D341Med (cell line): ENCODE measurements around the gene STK32C.

Experiments used
- DNase-seq: peaks from one replicate; pipeline ENCODE4 v3.0.0; 2012; ENCODE audit warnings: low spot score

The STK32C gene

DNA sequence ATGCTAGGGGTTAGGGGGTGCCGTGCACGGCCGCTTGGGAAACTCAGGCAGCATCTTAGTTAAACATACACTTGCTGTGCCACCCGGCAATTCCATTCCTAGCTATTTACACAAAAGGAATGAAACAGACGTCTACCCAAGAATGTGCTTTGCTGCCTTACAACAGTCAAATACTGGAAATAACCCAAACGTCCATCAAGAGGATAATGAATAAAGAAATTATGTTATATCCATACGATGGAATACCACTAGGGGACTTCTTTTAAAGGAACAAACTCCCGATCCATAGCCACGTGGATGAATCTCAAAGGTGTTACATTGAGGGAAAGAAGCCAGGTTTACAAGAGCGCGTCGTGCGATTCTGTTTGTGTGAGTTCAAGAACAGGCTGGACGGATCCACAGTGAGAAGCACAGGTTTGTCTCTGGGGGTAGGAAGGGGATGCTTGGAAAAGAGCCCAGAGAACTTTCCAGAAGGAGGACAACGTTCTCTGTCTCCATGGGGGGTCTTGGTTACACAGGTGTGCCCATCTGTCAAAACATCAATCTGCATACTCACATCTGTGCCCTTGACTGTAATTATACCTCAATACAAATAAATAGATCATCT lies 41.8 kb downstream of the STK32C start:
- no peak for DNase-seq

DNA sequence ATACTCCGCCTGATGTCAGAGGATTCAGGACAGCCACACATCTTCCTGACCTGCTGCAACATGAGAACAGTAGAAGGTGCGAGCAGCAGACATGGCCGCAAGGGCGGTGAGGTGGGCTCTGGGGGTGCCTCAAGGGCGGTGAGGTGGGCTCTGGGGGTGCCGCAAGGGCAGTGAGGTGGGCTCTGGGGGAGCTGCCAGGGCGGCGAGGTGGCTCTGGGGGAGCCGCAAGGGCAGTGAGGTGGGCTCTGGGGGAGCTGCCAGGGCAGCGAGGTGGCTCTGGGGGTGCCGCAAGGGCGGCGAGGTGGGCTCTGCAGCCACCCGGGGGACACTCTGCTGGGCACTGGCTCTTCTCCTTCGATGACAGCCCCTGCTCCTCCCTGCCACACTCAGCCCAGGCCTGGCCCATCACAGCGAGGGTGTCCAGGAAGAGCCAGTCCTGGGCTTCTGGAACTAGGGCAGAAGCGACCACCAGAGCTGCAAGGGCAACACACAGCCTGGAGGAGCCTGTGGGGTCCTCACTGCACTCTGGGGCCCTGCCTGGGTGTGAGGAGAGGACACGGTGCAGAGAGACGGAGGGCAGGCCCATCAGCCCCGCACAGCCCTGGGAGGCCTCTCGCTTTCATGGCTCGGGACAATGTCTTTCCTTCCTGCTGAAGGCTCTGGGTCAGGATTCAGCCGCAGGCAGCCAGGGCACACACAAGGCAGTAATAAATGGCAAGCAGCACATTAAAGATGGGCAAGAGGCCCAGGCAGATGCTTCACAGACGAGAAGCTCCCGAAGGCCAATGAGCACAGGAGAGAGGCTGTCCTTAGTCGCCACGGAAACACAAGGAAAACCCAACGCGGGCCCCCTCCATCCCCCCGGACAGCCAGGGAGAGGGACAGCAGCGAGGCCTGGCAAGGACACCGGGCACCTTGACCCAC lies 42.5 kb downstream of the STK32C start:
- no peak for DNase-seq

DNA sequence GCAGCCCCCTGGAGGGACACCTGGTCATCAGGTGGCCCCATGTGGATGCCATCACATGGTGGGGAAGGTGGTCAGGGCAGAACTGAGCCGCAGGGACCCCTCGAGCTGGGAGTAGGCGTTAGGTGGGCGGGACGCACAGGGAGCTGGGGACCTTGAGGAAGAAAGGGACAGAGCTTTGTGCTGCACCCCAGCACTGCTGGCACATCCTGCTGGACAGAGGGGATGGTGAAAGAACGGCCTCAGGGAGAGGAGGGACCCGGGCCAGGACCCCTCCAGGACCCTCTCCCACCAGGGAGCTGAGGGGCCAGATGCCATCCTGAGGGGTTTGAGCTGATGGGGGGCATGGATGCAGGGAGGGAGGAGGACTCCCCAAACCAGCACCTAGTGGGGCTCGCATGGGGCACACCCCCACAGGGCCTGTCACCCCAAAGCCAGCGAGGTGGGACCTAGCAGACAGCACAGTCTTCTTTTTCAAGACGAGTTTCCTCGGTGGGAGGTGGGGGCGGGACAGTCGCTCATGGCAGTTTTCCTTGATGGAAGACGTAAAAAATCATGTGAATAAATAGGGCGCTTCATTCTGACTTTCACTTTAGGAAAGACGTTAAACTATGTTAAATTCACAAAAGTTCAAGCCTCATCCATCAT lies 43.3 kb downstream of the STK32C start:
- no peak for DNase-seq

DNA sequence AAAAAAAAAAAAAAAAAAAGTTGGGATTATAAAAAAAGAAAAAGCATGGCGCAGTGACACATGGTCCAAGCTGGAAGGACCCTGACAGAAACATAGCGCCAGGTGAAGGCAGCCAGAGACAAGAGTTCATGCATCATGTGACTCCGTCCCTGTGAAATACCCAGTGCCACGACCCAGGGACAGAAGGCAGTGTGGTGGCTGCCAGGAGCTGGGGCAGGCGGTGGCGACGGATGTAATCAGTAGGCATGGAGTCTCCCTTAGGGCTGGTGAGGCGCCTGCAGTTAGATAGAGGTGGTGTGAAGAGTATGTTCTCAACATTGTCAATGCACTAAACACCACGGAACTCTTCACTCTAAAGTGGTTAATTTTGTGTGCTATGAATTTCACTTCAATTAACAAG lies 43.9 kb downstream of the STK32C start:
- no peak for DNase-seq

DNA sequence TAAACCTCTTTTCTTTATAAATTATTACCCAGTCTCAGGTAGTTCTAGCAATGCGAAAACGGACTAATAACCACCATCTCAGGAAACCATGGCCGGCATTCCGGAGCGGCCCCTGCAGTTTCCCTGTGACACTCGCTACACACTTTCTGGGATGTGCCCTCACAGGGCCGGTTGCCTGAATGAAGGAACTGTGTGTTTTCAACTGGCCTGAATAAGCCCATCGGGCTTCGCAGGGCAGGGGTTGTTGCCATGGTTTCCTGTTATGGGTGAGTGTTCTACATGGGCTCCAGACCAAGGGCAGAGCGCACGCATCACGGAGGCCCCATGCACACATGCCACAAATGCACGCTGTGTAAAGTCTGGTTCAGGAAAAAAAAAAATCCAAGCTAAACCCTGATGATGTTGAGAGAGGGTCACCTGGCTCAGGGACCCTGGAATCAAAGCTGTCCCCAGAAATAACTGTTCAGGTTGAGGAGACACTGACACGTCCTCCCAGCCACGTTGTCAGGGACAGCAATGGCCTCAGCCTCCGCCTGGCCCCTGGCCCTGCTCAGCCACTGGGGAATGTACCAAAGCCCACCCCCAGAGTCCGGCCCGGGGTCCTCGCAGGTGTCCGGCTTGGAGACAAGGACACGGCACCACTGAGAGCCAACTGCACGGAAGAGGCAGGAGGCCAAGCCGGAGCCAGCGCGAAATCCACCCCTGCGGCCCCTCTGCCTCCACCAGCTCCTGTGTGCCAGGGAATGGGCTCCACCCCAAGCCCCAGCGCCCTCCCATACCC lies 47.9 kb downstream of the STK32C start:
- no peak for DNase-seq

DNA sequence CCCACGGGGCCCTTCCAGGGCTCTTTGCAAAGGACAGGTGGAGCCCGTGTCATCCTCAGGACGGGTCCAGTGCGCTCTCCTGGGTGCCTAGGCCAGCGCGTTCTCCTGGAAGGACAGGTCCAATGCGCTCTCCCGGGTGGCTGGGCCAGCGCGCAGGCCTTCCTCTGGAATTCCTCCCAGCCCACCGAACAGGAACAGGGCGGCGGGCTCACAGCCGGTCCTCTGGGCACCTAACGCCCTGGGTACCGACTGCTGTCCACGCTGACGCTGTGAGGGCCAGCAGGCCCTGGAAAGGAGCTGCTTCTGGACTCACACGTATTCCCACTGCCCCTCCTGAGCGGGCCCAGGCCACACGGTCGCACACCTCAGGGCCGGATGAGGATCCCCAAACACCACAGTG lies 49.3 kb downstream of the STK32C start:
- DNase-seq, result no peak

DNA sequence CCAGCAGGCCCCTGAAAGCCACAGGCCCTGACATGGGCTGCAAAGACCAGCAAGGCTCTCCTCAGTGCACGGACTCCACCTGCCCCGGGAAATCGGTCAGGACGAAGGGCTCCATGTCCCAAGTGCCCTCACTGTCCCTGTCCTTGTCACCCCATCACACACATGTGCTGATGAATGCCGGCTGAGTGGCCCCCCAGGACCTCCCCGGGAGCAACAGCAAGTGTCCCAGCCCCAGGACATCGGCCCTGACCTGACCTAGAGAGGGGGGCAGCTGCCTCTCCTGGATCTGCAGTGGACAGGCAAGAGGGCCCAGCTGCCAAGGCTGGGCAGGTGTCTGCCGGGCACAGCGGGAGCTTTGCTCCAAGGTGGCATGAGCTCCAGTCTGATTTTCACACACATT lies 49.8 kb downstream of the STK32C start:
- no peak for DNase-seq

DNA sequence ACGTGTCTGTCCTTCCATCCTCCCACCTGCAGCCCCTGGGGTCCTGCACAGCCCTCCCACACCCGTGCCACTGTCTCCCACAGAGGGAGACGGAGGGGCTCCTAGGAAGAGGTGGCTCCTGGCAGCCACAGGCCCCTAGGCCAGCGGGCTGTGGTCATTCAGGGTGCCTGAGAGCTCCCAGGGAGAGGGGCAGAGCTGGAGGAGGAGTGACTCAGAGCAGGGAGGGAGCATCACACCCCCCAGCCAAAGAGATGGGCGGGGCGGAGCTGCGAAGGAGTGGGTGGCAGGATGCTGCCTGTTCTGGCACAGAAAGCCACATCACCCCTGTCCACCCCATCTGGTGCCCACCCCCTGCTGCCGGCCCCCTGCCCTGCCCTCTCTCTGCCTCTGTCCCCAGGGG lies 50.5 kb downstream of the STK32C start:
- DNase-seq, result no peak

DNA sequence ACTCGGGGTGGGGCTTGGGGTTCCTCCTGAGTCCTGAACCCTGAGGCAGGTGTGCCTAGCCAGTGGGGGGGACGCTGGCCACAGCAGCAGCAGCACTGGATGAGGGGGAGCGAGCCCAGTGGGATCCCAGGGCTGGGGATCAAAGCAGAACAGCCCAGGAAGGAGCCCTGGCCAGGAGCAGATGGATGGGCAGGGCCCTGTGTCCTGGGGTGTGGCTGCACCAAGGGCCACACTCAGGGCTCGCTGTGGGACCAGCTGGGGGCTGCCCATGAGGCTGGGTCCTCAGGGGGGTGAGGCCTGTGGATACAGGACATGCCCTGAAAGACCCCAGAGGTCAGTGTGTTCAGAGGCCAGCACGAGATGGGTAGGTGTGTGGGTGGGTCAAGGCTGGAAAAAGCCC lies 50.9 kb downstream of the STK32C start:
- no peak for DNase-seq

DNA sequence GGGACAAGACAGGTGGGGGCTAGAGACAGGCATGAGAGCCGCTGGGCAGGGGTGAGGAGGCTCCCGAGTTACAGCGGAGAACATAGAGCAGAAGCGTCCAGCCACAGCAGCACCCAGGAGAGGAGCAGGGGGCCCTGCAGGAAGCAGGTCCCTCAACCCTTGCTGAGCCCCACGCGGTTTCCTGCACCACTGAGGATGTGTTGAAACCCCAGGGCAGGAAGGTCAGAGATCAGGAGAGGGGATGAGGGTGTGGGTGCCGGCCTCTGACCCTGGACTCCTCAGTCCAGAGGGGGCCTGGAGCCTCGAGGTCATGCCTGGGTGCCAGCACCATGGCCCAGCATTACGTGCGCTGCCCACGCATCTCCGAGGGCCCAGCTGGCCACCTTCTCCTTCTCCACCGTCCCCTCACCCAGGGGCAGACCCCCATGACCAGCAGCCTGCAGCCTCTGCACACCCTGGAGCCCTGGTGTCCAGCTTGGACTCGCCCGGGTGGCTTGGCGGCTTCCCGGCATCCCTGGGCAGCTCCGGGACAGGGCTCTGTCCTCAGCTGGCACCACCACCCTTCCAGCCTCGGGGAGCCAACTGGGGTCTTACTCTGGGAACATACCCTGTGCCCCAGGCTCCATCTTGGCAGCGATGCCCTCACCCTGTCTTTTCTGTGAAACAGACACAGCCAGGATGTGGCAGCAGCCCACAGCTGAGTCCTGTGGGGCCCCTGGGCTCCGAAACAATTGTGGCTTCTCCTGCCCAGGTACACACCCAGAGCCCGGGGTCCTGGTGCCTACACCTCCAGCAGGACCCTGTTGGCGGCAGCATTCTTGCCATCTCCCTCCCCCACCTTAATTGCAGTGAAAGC lies 52.0 kb downstream of the STK32C start:
- no peak for DNase-seq

DNA sequence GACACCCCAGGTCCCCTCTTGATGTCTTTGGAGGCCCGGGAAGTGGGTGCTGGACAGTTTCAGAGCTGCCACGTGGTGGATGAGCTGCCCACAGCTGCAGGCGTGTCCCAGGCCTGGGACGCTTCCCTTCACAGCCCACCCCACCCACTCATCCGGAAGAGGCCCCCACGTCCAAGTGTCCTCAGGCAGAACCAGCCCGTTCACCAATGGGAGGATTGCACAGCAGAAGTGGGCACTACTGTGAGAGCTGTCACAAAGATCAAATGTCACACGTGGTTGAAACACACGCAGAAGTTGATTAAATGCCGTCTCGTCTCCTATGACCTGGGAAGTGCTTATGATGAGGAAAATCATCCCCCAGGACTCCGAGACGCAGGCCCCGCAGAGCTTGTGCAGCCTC lies 52.9 kb downstream of the STK32C start:
- no peak for DNase-seq

DNA sequence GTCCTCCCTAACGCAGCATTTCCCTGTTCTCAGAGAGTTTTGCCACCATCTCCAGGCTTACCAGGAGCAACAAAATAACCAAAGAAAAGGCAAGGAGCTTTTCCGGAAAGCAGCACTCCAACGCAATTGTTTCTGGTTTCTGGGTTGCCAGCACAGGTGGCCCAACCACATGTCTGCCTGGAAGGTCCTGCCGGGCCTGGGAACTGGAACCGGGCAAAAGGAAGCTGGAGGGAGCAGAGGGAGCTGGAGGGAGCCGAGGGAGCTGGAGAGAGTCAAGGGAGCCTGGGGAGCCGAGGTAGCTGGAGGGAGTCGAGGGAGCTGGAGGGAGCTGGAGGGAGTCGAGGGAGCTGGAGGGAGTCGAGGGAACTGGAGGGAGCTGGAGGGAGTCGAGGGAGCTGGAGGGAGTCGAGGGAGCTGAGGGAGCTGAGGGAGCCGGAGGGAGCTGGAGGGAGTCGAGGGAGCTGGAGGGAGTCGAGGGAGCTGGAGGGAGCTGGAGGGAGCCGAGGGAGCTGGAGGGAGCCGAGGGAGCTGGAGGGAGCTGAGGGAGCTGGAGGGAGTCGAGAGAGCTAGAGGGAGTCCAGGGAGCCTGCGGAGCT lies 54.6 kb downstream of the STK32C start:
- no peak for DNase-seq

DNA sequence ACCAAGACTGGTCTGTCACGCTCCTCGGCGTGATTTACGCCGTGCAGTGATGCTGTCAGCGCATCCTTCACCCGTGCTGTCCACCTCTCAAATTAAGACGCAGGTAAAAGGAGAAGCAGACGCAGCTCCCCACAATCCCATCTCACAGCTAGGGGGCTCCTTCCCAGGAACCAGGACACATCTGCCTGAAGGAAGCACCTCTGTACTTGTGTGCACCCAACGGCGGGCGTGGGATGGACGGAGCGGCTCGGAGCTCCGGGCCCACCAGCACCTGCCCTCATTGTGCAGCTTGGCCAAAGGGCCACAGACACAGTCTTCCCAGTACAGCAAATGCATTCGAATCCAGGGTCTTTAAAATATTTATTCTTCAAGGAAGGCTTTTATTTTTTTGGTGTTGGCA lies 55.3 kb downstream of the STK32C start:
- no peak for DNase-seq

DNA sequence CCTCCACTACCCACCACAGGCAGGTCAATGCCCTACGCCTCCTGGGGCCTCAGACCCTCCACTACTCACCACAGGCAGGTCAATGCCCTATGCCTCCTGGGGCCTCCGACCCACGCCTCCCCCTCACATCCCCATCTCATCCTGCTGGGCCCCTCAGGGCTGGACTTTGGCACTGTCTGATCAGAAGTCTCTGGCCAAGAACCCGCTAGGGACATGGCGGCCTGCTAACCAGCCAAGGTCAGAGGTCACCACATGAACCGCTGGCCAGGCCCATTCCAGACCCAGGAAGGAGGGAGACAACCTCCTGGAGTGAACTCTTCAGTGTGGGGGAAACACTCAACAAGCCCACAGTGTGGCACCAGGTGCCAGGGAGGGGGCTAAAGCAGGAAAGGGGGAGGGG lies 55.8 kb downstream of the STK32C start:
- DNase-seq, result no peak

DNA sequence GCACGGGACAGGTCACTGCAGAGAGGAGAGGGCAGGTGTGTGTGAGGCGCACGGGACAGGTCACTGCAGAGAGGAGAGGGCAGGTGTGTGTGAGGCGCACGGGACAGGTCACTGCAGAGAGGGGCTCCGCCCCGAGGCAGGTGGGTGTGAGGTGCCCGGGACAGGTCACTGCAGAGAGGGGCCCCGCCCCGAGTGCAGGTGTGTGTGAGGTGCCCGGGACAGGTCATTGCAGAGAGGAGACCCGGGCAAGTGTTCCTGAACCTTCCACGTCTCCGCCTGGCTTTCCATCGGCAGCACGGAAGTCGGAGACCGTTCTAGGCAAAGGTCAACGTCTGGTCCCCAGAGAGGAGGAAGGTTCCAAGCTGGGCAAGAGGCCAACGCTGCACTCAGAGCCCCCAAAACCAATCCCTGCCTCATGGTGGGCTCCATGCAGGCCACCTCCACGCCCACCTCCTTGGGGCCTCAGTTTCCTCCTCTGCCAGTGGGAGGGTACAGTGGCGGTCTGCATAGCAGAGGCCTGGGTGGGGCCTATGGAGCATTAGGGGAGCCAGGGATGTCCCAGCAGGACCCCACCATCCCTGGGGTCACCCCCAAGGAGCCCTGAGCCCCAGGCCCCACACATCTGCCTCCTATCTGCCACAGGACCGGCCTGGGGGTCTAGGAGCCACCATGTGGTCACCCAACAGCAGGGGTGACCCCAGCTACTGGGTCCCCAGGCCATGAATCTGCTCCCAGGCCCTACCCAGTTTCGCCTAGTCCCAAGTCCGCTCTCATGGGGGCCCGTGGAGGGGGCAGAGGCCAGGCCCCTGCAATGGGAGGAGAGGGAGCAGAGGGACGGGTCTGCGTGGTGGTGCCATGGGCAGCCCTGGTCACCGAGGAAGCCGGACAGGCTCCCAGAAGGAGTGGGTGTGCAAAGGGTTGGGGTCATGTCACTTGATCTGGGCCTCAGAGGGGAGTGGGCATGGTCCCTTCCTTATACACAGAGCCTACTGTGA lies 57.0 kb downstream of the STK32C start:
- no peak for DNase-seq

DNA sequence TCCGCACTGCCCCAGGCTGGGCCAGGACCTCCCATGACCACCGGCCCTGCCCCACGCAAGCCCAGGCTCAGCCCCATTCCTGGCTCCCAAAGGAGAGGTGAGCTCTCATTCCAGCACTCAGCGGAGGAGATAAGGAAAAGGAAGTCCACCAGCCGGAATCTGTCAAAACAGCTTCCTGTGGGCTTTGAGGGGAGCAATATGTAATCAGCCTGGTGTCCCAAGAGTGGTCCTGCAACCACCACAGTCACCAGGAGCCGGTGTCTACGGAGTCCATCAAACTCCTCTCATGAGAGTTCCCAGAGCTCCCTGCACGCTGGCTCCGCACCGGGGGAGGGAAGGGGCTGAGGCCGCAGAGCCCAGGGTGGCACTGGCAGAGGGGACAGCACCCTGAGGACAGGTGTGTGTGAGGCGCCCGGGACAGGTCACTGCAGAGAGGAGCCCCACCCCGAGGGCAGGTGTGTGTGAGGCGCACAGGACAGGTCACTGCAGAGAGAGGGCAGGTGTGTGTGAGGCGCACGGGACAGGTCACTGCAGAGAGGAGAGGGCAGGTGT lies 57.9 kb downstream of the STK32C start:
- no peak for DNase-seq

DNA sequence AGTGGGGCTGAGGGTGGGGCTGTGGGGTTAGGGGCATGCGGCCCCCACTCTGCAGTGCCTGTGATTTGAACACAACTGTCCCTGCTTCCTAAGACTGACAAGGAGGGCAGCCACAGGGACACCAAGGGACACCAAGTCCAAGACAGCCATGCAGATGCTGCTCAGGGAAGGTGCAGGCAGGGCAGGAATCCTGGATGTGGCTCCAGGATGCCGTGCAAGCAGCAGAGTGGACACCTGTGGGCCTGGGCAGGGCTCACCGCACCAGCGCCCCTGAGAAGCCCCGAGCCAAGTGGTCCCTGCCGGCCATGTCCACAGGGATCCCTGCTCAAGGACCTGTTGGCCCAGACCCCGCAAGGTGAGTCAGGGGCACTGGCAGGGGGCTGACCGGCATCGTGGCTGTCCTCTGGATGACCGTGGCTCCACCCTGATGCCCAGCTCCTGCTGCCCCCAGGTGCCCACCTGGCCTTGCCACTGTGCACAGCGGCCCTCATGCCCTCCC lies 58.5 kb downstream of the STK32C start:
- DNase-seq, result no peak

DNA sequence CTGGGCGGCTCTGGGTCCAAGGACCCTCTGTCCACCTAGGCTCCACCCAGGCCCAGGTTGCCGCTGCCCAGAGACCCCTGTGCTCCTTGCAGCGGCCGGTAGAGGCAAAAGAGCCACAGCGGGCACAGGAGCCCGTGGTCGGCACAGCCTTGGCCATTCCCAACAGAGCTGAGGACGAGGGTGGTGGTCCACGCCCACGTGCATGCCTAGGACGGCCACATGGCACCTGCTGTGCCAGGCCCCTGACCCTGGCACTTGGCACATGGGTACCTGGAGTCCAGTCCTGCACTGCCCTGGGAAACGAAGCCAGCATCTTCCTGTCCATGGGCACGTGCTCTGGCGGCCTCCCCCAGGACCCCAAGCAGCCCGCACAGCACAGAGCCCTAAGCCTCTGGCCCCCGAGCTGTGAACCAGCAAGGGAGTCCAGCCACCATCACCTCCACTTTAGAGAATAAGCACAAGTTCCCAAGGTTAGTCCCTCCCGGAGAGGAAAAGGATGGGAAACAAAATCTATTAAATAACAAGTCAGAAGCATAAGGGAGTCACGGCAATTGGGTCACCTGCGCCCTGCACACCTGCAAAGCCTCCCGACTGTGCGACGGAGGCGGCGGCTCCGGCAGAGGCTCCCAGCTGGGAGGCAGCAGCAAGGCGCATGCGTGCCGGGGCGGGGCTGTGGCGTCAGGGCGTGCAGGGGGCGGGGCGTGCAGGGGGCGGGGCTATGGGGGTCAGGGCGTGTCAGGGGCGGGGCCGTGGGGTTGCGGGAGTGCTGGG lies 59.1 kb downstream of the STK32C start:
- peak; percentile 86 for DNase-seq

DNA sequence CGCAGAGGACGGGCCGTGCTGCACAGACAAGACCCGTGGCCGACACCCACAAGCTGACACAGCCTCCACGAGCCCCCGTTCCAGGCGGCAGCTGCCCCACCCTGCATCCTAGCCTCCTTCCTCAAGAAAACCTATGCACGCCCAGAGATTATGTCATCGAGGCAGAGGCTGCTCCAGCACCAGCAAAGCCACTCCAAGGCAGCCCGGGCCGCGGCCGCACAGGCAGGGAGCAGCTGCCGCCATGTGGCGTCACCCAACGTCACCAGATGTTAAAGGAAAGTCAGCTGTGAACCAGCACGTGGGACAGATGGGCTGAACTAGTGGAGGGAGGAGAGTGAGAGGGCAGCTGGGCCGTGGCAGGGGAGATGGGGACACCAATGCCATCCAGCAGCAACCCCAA lies 59.8 kb downstream of the STK32C start:
- no peak for DNase-seq
